ENCODE measurements around the gene GFRA4.

GRCh38 chr20:3651204-3651962 is 11.8 kb downstream of the GFRA4 start:
- TF ChIP-seq, protein P1, sequence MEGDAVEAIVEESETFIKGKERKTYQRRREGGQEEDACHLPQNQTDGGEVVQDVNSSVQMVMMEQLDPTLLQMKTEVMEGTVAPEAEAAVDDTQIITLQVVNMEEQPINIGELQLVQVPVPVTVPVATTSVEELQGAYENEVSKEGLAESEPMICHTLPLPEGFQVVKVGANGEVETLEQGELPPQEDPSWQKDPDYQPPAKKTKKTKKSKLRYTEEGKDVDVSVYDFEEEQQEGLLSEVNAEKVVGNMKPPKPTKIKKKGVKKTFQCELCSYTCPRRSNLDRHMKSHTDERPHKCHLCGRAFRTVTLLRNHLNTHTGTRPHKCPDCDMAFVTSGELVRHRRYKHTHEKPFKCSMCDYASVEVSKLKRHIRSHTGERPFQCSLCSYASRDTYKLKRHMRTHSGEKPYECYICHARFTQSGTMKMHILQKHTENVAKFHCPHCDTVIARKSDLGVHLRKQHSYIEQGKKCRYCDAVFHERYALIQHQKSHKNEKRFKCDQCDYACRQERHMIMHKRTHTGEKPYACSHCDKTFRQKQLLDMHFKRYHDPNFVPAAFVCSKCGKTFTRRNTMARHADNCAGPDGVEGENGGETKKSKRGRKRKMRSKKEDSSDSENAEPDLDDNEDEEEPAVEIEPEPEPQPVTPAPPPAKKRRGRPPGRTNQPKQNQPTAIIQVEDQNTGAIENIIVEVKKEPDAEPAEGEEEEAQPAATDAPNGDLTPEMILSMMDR (IDR thresholded peaks at IDR 0.05; ENCODE audit: poor library complexity) = no peak
- no peak for TF ChIP-seq EZH2 (IDR thresholded peaks at IDR 0.05; ENCODE audit: borderline replicate concordance)
